HG03460 (cell line): ENCODE data around the gene GSTM2.
"Not testable (repeated sequence)": the region's sequence is repeated elsewhere in the genome, so short reads cannot be mapped to it uniquely, and the experiment has no call there.

Experiments
- ATAC-seq: cut with Tn5 transposase; IDR thresholded peaks from one replicate; pipeline ENCODE4 v1.9.1; 2021; ENCODE audit not compliant: unreplicated experiment

The GSTM2 gene

GRCh38 chr1:109673861-109674260, 6.0 kb downstream of the GSTM2 start:
- not testable (repeated sequence) for ATAC-seq

- not testable (repeated sequence) for ATAC-seq
These were observed 9.0 kb downstream of the GSTM2 start for GRCh38 chr1:109676683-109677381.

GRCh38 chr1:109677459-109677858, 9.6 kb downstream of the GSTM2 start:
- ATAC-seq, result no peak

GRCh38 chr1:109678637-109679036, 10.8 kb downstream of the GSTM2 start:
- not testable (repeated sequence) for ATAC-seq

GRCh38 chr1:109684777-109685176, 16.9 kb downstream of the GSTM2 start:
- not testable (repeated sequence) for ATAC-seq

GRCh38 chr1:109685399-109685798, 17.5 kb downstream of the GSTM2 start:
- ATAC-seq, result not testable (repeated sequence)

- not testable (repeated sequence) for ATAC-seq
These were observed 18.0 kb downstream of the GSTM2 start for GRCh38 chr1:109685890-109686289.

- ATAC-seq, result peak; percentile 23
These were observed 19.3 kb downstream of the GSTM2 start for GRCh38 chr1:109687109-109687508.

GRCh38 chr1:109687641-109688499, 20.0 kb downstream of the GSTM2 start, which contains the start of gene GSTM1:
Gene GSTM1 (plus strand): TSS chr1:109687817. CDS start chr1:109687874, 57 bp downstream.
- ATAC-seq, result peak; percentile 96

GRCh38 chr1:109689844-109690405, 22.1 kb downstream of the GSTM2 start:
- no peak for ATAC-seq

- ATAC-seq, result no peak
These were observed 23.9 kb downstream of the GSTM2 start for GRCh38 chr1:109691759-109692158.

GRCh38 chr1:109694400-109694799, 26.5 kb downstream of the GSTM2 start:
- ATAC-seq, result not testable (repeated sequence)

GRCh38 chr1:109695138-109695537, 27.3 kb downstream of the GSTM2 start:
- not testable (repeated sequence) for ATAC-seq

- no peak for ATAC-seq
These were observed 29.2 kb downstream of the GSTM2 start for GRCh38 chr1:109697066-109697465.

- not testable (repeated sequence) for ATAC-seq
These were observed 30.0 kb downstream of the GSTM2 start for GRCh38 chr1:109697861-109698260.

- not testable (repeated sequence) for ATAC-seq
These were observed 35.1 kb downstream of the GSTM2 start for GRCh38 chr1:109702940-109703339.

GRCh38 chr1:109704173-109704572, 36.3 kb downstream of the GSTM2 start:
- ATAC-seq, result no peak

- ATAC-seq, result no peak
These were observed 37.6 kb downstream of the GSTM2 start for GRCh38 chr1:109705411-109705810.

GRCh38 chr1:109708949-109709348, 41.1 kb downstream of the GSTM2 start:
- ATAC-seq, result not testable (repeated sequence)

GRCh38 chr1:109709822-109710221, 42.0 kb downstream of the GSTM2 start:
- ATAC-seq, result not testable (repeated sequence)

GRCh38 chr1:109711593-109712320, 43.9 kb downstream of the GSTM2 start, which contains the start of gene GSTM5:
Gene GSTM5 (plus strand): TSS chr1:109712251. CDS start chr1:109712313, 62 bp downstream.
- not testable (repeated sequence) for ATAC-seq
